Prostate gland (tissue), 2 donors: Measurements from ENCODE around the gene CXCR4.

ENCODE experiments used
- CTCF ChIP-seq, 4 experiments: fragments of 200-600 bp in 2 of 4; fragments of 450-650 bp in 2 of 4; sonication (generic) in 2 of 4; IDR thresholded peaks; 1 replicate in 3 of 4; 2 replicates in 1 of 4; pipeline ENCODE4 v1.5.1; 2016 to 2019; ENCODE audit warnings: antibody characterized with exemption in 4 of 4, mild to moderate bottlenecking in 2 of 4, moderate library complexity in 2 of 4
- POLR2AphosphoS5 ChIP-seq: sonication (generic); formaldehyde crosslinking; IDR thresholded peaks from one replicate; pipeline ENCODE4 v1.6.1; 2017; ENCODE audit warnings: antibody characterized with exemption

- TF ChIP-seq CTCF (IDR thresholded peaks at IDR 0.05) (no peak), POLR2AphosphoS5 (no peak)
Measured at GRCh38 chr2:136070913-136071312, 47.0 kb downstream of the CXCR4 start.
